Measurements from ENCODE around the gene EI24.

The EI24 gene

GRCh38 chr11:125578783-125579182 is 9.5 kb downstream of the EI24 start:
- in situ Hi-C loops (cut with MboI; ENCODE audit: low sequenced_read_pairs) = no loop called here

GRCh38 chr11:125579811-125580210 is 10.5 kb downstream of the EI24 start:
- in situ Hi-C loops (cut with MboI; ENCODE audit: low sequenced_read_pairs) = no loop called here

GRCh38 chr11:125583496-125583895 is 14.2 kb downstream of the EI24 start:
- in situ Hi-C loops (cut with MboI; ENCODE audit: low sequenced_read_pairs) = no loop called here

GRCh38 chr11:125585487-125585886 is 16.2 kb downstream of the EI24 start:
- in situ Hi-C loops (cut with MboI; ENCODE audit: low sequenced_read_pairs) = no loop called here

GRCh38 chr11:125586623-125587022 is 17.3 kb downstream of the EI24 start:
- in situ Hi-C loops (cut with MboI; ENCODE audit: low sequenced_read_pairs) = no loop called here

- in situ Hi-C loops (cut with MboI; ENCODE audit: low sequenced_read_pairs) = no loop called here
Observed at GRCh38 chr11:125587480-125587879, 18.2 kb downstream of the EI24 start.

GRCh38 chr11:125588505-125588904 is 19.2 kb downstream of the EI24 start:
- in situ Hi-C loops (cut with MboI; ENCODE audit: low sequenced_read_pairs) = no loop called here

GRCh38 chr11:125591649-125592304 is 22.5 kb downstream of the EI24 start:
- in situ Hi-C loops (cut with MboI; ENCODE audit: low sequenced_read_pairs) = no loop called here

GRCh38 chr11:125592305-125593113 is 23.2 kb downstream of the EI24 start, which contains the start of gene STT3A:
Gene STT3A (plus strand): TSS chr11:125592852. CDS start chr11:125595916, 3,064 bp downstream.
- in situ Hi-C loops (cut with MboI; ENCODE audit: low sequenced_read_pairs) = no loop called here

GRCh38 chr11:125593114-125593820 is 24.0 kb downstream of the EI24 start:
- in situ Hi-C loops (cut with MboI; ENCODE audit: low sequenced_read_pairs) = no loop called here

- in situ Hi-C loops (cut with MboI; ENCODE audit: low sequenced_read_pairs) = no loop called here
Observed at GRCh38 chr11:125594958-125595357, 25.7 kb downstream of the EI24 start.

GRCh38 chr11:125600663-125601062 is 31.4 kb downstream of the EI24 start:
- in situ Hi-C loops (cut with MboI; ENCODE audit: low sequenced_read_pairs) = no loop called here

GRCh38 chr11:125603207-125603606 is 33.9 kb downstream of the EI24 start:
- in situ Hi-C loops (cut with MboI; ENCODE audit: low sequenced_read_pairs) = no loop called here

GRCh38 chr11:125605417-125605816 is 36.1 kb downstream of the EI24 start:
- in situ Hi-C loops (cut with MboI; ENCODE audit: low sequenced_read_pairs) = no loop called here

GRCh38 chr11:125609545-125609944 is 40.3 kb downstream of the EI24 start:
- in situ Hi-C loops (cut with MboI; ENCODE audit: low sequenced_read_pairs) = no loop called here

GRCh38 chr11:125618383-125618782 is 49.1 kb downstream of the EI24 start:
- in situ Hi-C loops (cut with MboI; ENCODE audit: low sequenced_read_pairs) = no loop called here

GRCh38 chr11:125621995-125622394 is 52.7 kb downstream of the EI24 start:
- in situ Hi-C loops (cut with MboI; ENCODE audit: low sequenced_read_pairs) = no loop called here

- in situ Hi-C loops (cut with MboI; ENCODE audit: low sequenced_read_pairs) = no loop called here
Observed at GRCh38 chr11:125623064-125623463, 53.8 kb downstream of the EI24 start.

GRCh38 chr11:125624756-125625213 is 55.5 kb downstream of the EI24 start, which contains the start of gene CHEK1:
Gene CHEK1 (plus strand): TSS chr11:125625163. CDS start chr11:125626769, 1,606 bp downstream.
- in situ Hi-C loops (cut with MboI; ENCODE audit: low sequenced_read_pairs) = no loop called here

- in situ Hi-C loops (cut with MboI; ENCODE audit: low sequenced_read_pairs) = no loop called here
Observed at GRCh38 chr11:125625225-125625629, 56.0 kb downstream of the EI24 start.

- in situ Hi-C loops (cut with MboI; ENCODE audit: low sequenced_read_pairs) = no loop called here
Observed at GRCh38 chr11:125625630-125626287, 56.5 kb downstream of the EI24 start.
